H1 (cell line): ENCODE measurements around the gene EGLN3. TPM values are rescaled to one million over a fixed set of nuclear protein-coding genes. Genes with fewer than 3 reads are reported as not detected.

Experiments used
- CTCF ChIA-PET: fragments of 300-600 bp; sonication (Branson Sonifier 250); formaldehyde crosslinking; loops from one replicate; lab custom pipeline; 2021; ENCODE audit not compliant: partially characterized antibody; lab: Charles Lee
- POLR2A ChIA-PET: fragments of 300-600 bp; sonication (Branson Sonifier 250); formaldehyde crosslinking; loops from one replicate; lab custom pipeline; 2021; ENCODE audit warnings: inconsistent platforms; ENCODE audit not compliant: partially characterized antibody; lab: Charles Lee
- DNase-seq, 2 experiments: peaks; one replicate each; pipeline versions ENCODE4 v3.0.0 to v3.0.0-alpha.2; 2010 to 2022; ENCODE audit warnings: low spot score in 2 of 2, low read depth in 1 of 2, mixed read lengths in 1 of 2
- FAIRE-seq: peaks from 2 replicates; lab custom pipeline; 2011; peaks lifted over from hg19 to GRCh38; lab: Jason Lieb, UNC
- H2AFZ ChIP-seq: 2 replicates; pipeline ENCODE4 v1.8.1; 2012; ENCODE audit warnings: low read length, inconsistent platforms
- H2AK5ac ChIP-seq: 2 replicates; pipeline ENCODE4 v1.6.1; 2013; ENCODE audit warnings: low read depth, low read length
- H2BK120ac ChIP-seq: replicated peaks from 2 replicates; pipeline ENCODE3; 2013; ENCODE audit warnings: low read depth, low read length, inconsistent platforms
- H2BK12ac ChIP-seq: 2 replicates; pipeline ENCODE4 v1.6.1; 2013; ENCODE audit warnings: low read depth, low read length
- H2BK15ac ChIP-seq: 2 replicates; pipeline ENCODE4 v1.6.1; 2013; ENCODE audit warnings: low read length
- H2BK20ac ChIP-seq: 2 replicates; pipeline ENCODE4 v1.6.1; 2013; ENCODE audit warnings: low read length
- H2BK5ac ChIP-seq: 2 replicates; pipeline ENCODE4 v1.6.1; 2013; ENCODE audit warnings: low read depth, low read length
- H3K14ac ChIP-seq: 2 replicates; pipeline ENCODE4 v1.6.1; 2013; ENCODE audit warnings: inconsistent platforms; ENCODE audit not compliant: insufficient read length
- H3K18ac ChIP-seq: 2 replicates; pipeline ENCODE4 v1.6.1; 2013; ENCODE audit warnings: low read length; ENCODE audit errors: extremely low read depth
- H3K23ac ChIP-seq: 2 replicates; pipeline ENCODE4 v1.6.1; 2013; ENCODE audit warnings: inconsistent platforms; ENCODE audit not compliant: insufficient read length
- H3K23me2 ChIP-seq: 2 replicates; pipeline ENCODE4 v1.6.1; 2013; ENCODE audit warnings: low read depth, low read length
- H3K27ac ChIP-seq: 2 replicates; pipeline ENCODE4 v1.6.1; 2011; ENCODE audit warnings: low read depth, low read length, inconsistent platforms
- H3K27me3 ChIP-seq, 4 experiments: replicated peaks in 1 of 4; 1 replicate in 1 of 4; 2 replicates in 3 of 4; pipeline versions ENCODE4 v1.6.1 to v1.8.1; 2011 to 2013; ENCODE audit warnings: low read length in 3 of 4, mild to moderate bottlenecking in 3 of 4, inconsistent platforms in 2 of 4, mixed read lengths in 2 of 4, moderate library complexity in 1 of 4; ENCODE audit not compliant: control insufficient read depth in 3 of 4, insufficient read depth in 3 of 4; ENCODE audit errors: extremely low read depth in 1 of 4
- H3K36me3 ChIP-seq, 4 experiments: 2 replicates each; pipeline versions ENCODE4 v1.6.1 to v1.8.1; 2011 to 2013; ENCODE audit warnings: mild to moderate bottlenecking in 4 of 4, low read length in 3 of 4, moderate library complexity in 2 of 4, control low read depth in 1 of 4, inconsistent platforms in 1 of 4; ENCODE audit not compliant: insufficient read depth in 4 of 4, control insufficient read depth in 2 of 4
- H3K4ac ChIP-seq: replicated peaks from 2 replicates; pipeline ENCODE3; 2013; ENCODE audit warnings: low read length, low read depth, mixed read lengths, inconsistent platforms; ENCODE audit not compliant: insufficient read length
- H3K4me1 ChIP-seq, 4 experiments: replicated peaks in 1 of 4; 1 replicate in 1 of 4; 2 replicates in 3 of 4; pipeline versions ENCODE4 v1.6.1 to v1.8.1; 2011 to 2013; ENCODE audit warnings: low read length in 3 of 4, inconsistent platforms in 2 of 4, mixed read lengths in 1 of 4; ENCODE audit not compliant: insufficient read depth in 4 of 4, control insufficient read depth in 3 of 4
- H3K4me2 ChIP-seq, 2 experiments: 2 replicates each; pipeline versions ENCODE4 v1.6.1 to v1.8.1; 2011 to 2013; ENCODE audit warnings: low read depth in 2 of 2, low read length in 2 of 2, control low read depth in 1 of 2, inconsistent platforms in 1 of 2, mild to moderate bottlenecking in 1 of 2; ENCODE audit not compliant: insufficient read depth in 1 of 2
- H3K4me3 ChIP-seq, 4 experiments: fragments of 200-600, 300-600 bp in 1 of 4; sonication (generic), shearing (Covaris generic), sonication (Bioruptor Twin) in 1 of 4; 2 replicates each; pipeline versions ENCODE4 v1.5.1 to v1.8.1; 2011 to 2016; ENCODE audit warnings: low read length in 4 of 4, low read depth in 3 of 4, control low read depth in 2 of 4, inconsistent platforms in 2 of 4, mild to moderate bottlenecking in 2 of 4, mixed read lengths in 1 of 4, moderate library complexity in 1 of 4; ENCODE audit not compliant: insufficient read depth in 2 of 4; ENCODE audit errors: extremely low read depth in 1 of 4
- H3K56ac ChIP-seq: replicated peaks from 2 replicates; pipeline ENCODE3; 2013; ENCODE audit warnings: low read depth, mild to moderate bottlenecking, mixed read lengths, low read length, inconsistent platforms; ENCODE audit not compliant: insufficient read length
- H3K79me1 ChIP-seq: 2 replicates; pipeline ENCODE4 v1.6.1; 2013; ENCODE audit warnings: low read depth, low read length, control low read depth
- H3K79me2 ChIP-seq, 2 experiments: 2 replicates each; pipeline versions ENCODE4 v1.6.1 to v1.8.1; 2012 to 2013; ENCODE audit warnings: low read length in 2 of 2, mild to moderate bottlenecking in 2 of 2, inconsistent platforms in 1 of 2; ENCODE audit not compliant: insufficient read depth in 2 of 2, control insufficient read depth in 1 of 2
- H3K9ac ChIP-seq, 4 experiments: replicated peaks in 1 of 4; 1 replicate in 1 of 4; 2 replicates in 3 of 4; pipeline versions ENCODE4 v1.6.1 to v1.8.1; 2011 to 2013; ENCODE audit warnings: low read depth in 3 of 4, low read length in 3 of 4, control low read depth in 2 of 4, mild to moderate bottlenecking in 2 of 4, moderate library complexity in 2 of 4, inconsistent platforms in 1 of 4; ENCODE audit errors: extremely low read depth in 1 of 4
- H3K9me3 ChIP-seq, 2 experiments: 2 replicates each; pipeline versions ENCODE4 v1.6.1 to v1.8.1; 2012 to 2013; ENCODE audit warnings: mild to moderate bottlenecking in 2 of 2, moderate library complexity in 2 of 2, control low read depth in 1 of 2, inconsistent platforms in 1 of 2, low read depth in 1 of 2, low read length in 1 of 2, mixed read lengths in 1 of 2; ENCODE audit not compliant: insufficient read depth in 2 of 2
- H4K20me1 ChIP-seq, 2 experiments: replicated peaks in 1 of 2; 2 replicates each; pipeline versions ENCODE3 to v1.8.1; 2011 to 2013; ENCODE audit warnings: inconsistent platforms in 2 of 2, low read length in 2 of 2, mild to moderate bottlenecking in 1 of 2; ENCODE audit not compliant: insufficient read depth in 2 of 2, control insufficient read depth in 1 of 2
- H4K5ac ChIP-seq: 2 replicates; pipeline ENCODE4 v1.6.1; 2013; ENCODE audit warnings: low read length, low read depth, mixed read lengths, inconsistent platforms; ENCODE audit not compliant: insufficient read length
- H4K8ac ChIP-seq: 2 replicates; pipeline ENCODE4 v1.8.0; 2013; ENCODE audit warnings: mild to moderate bottlenecking, moderate library complexity, low read length, inconsistent platforms; ENCODE audit not compliant: insufficient read depth; ENCODE audit errors: extremely low read depth
- H4K91ac ChIP-seq: replicated peaks from 2 replicates; pipeline ENCODE3; 2013; ENCODE audit warnings: low read length, mixed read lengths, inconsistent platforms; ENCODE audit not compliant: insufficient read length
- CBX8 ChIP-seq: fragments of 300-800, 300-1000 bp; sonication (generic); IDR thresholded peaks from 2 replicates; pipeline ENCODE4 v1.7.1; 2016; ENCODE audit warnings: low read depth, low read length, borderline replicate concordance
- CREB1 ChIP-seq: IDR thresholded peaks from 2 replicates; pipeline ENCODE4 v1.6.1; 2012; ENCODE audit warnings: inconsistent platforms
- EZH2 ChIP-seq: fragments of 200-600 bp; sonication (generic); IDR thresholded peaks from 2 replicates; pipeline ENCODE4 v1.7.1; 2012; ENCODE audit warnings: low read depth, mild to moderate bottlenecking, moderate library complexity, low read length, inconsistent platforms; ENCODE audit not compliant: severe bottlenecking
- FOSL1 ChIP-seq: IDR thresholded peaks from 2 replicates; pipeline ENCODE4 v1.6.1; 2011; ENCODE audit warnings: mild to moderate bottlenecking, low read depth, low read length, moderate library complexity; ENCODE audit not compliant: insufficient read depth
- KDM1A ChIP-seq: fragments of 200-600, 300-600 bp; sonication (generic); IDR thresholded peaks from 2 replicates; pipeline ENCODE4 v1.7.1; 2016; ENCODE audit warnings: mild to moderate bottlenecking, low read length, borderline replicate concordance
- RNF2 ChIP-seq: fragments of 200-900, 300-1000 bp; sonication (generic); IDR thresholded peaks from 2 replicates; pipeline ENCODE4 v1.7.1; 2016; ENCODE audit warnings: borderline replicate concordance, low read depth, mild to moderate bottlenecking, antibody characterized with exemption, low read length; ENCODE audit not compliant: poor library complexity, severe bottlenecking; ENCODE audit errors: missing control alignments
- SIN3A ChIP-seq, 2 experiments: IDR thresholded peaks in 1 of 2; conservative IDR thresholded peaks in 1 of 2; 2 replicates each; pipeline ENCODE4 v1.6.1; 2011 to 2012; ENCODE audit warnings: low read length in 2 of 2, improper control_type of control experiment in 1 of 2, low read depth in 1 of 2, mild to moderate bottlenecking in 1 of 2
- SP2 ChIP-seq: IDR thresholded peaks from 2 replicates; pipeline ENCODE4 v1.6.1; 2012; ENCODE audit warnings: mild to moderate bottlenecking, low read length, inconsistent platforms
- SRF ChIP-seq: IDR thresholded peaks from 2 replicates; pipeline ENCODE4 v1.6.1; 2011; ENCODE audit warnings: mild to moderate bottlenecking, low read depth, low read length, moderate library complexity
- ZNF274 ChIP-seq: IDR thresholded peaks from 2 replicates; pipeline ENCODE4 v1.7.0; 2012; ENCODE audit warnings: low read length, borderline replicate concordance; ENCODE audit errors: extremely low read depth
- WGBS, 2 experiments: shearing (Covaris generic) in 1 of 2; methylation state at CpG; one replicate each; pipeline versions ENCODE4 v1.1.6 to v1.1.7; 2013 to 2015; ENCODE audit warnings: low lambda C conversion rate in 2 of 2, mixed read lengths in 2 of 2, inconsistent platforms in 1 of 2, low coverage in 1 of 2, missing lambda C conversion rate in 1 of 2; ENCODE audit not compliant: insufficient replicate concordance in 2 of 2, insufficient coverage in 1 of 2, insufficient read length in 1 of 2; ENCODE audit errors: extremely low coverage in 1 of 2, missing lambda C conversion rate in 1 of 2; 5-methylcytosine and 5-hydroxymethylcytosine counted together
- polyA plus RNA-seq, 7 experiments: library from polyadenylated mRNA; depleted of rRNA in 3 of 7; stranded (reverse) in 5 of 7; unstranded in 2 of 7; fragments of >200 nt in 5 of 7; fragments of 200-250 nt in 2 of 7; gene quantifications; 1 replicate in 5 of 7; 2 replicates in 1 of 7; 4 replicates in 1 of 7; pipeline versions ENCODE4 v1.2.1 to v1.2.3, GENCODE V29; 2011 to 2013; ENCODE audit warnings: missing spikeins in 2 of 7, mixed read lengths in 2 of 7
- total RNA-seq: library from RNA; stranded (reverse); fragmentation: NEBNext Ultra II Directional; extraction: Animal tissue kit (Norgen Biotek cat#: 25700); gene quantifications from 2 replicates; pipeline ENCODE4 v1.2.1, GENCODE V29; 2021

The EGLN3 gene
- total and polyA plus RNA-seq, 2 of the 8 experiments (the other 6 are each of a cell fraction or from before 2014, with no cell fraction given), result 10.6 to 27.3 TPM

- H3K79me1 ChIP-seq, result no peaks in the 10 kb centered on the region
- no peak overlapping the region for H3K4ac ChIP-seq
- no peak overlapping the region for H4K5ac ChIP-seq
- no peak overlapping the region for H3K56ac ChIP-seq
- TF ChIP-seq EZH2 (no peak), KDM1A (no peak), CREB1 (no peak), ZNF274 (no peak), SRF (no peak), FOSL1 (no peak), CBX8 (no peak), SP2 (no peak), RNF2 (no peak), SIN3A (conservative IDR thresholded peaks at IDR 0.05 in 1 of 2, IDR thresholded peaks at IDR 0.05 in 1 of 2; ENCODE audit: low read depth in 1 of 2, low read length in 2 of 2) (no peak)
- no peak overlapping the region for H4K8ac ChIP-seq
- no peak overlapping the region for H2BK12ac ChIP-seq
- no peak overlapping the region for H3K9ac ChIP-seq
- 90% methylated on average over 1 of the region's 1 CpG; no CpG with 5 or more reads in 1 of the 2 experiments for WGBS, 2 experiments
- no peak overlapping the region for H3K4me2 ChIP-seq
- H3K27me3 ChIP-seq, result no peaks in the 10 kb centered on the region
- H3K18ac ChIP-seq, result no peak overlapping the region
- no peak overlapping the region for H2BK20ac ChIP-seq
- POLR2A ChIA-PET, result no interaction called here
- peaks cover 0 to 5% of the 10 kb centered on the region in 2 experiments; a peak in 1 of 4 replicates for H3K9me3 ChIP-seq
- no peak overlapping the region for H2BK120ac ChIP-seq
- no peak for FAIRE-seq
- H2BK15ac ChIP-seq, result no peak overlapping the region
- no peak overlapping the region for H2BK5ac ChIP-seq
- H3K4me3 ChIP-seq, result no peak overlapping the region
- H2AK5ac ChIP-seq, result no peak overlapping the region
- H4K20me1 ChIP-seq, result no peaks in the 10 kb centered on the region
- CTCF ChIA-PET, result interaction anchor here (0.9 to 1.5 kb wide), 3 partner anchors 9 to 443 kb away, joined by 3 to 5 read pairs (median 3); no protein-coding TSS in a partner anchor
- no peak overlapping the region for H3K14ac ChIP-seq
- H3K23me2 ChIP-seq, result no peaks in the 10 kb centered on the region
- H3K36me3 ChIP-seq, result no peaks in the 10 kb centered on the region; a peak in 1 of 8 replicates
- H3K4me1 ChIP-seq, result no peaks in the 10 kb centered on the region
- no peak overlapping the region for H2AFZ ChIP-seq
- DNase-seq, result no peak
- H4K91ac ChIP-seq, result no peak overlapping the region
- no peaks in the 10 kb centered on the region for H3K79me2 ChIP-seq
- no peak overlapping the region for H3K27ac ChIP-seq
- H3K23ac ChIP-seq, result no peak overlapping the region
Observed at GRCh38 chr14:33880330-33880729, 70.5 kb downstream of the EGLN3 start.
